ENCODE results near the gene SUPT4H1. TPM values are rescaled to one million over a fixed set of nuclear protein-coding genes. Genes with fewer than 3 reads are reported as not detected.

The SUPT4H1 gene
- total and polyA plus RNA-seq, 2 donors (not counting 1 experiment from before 2014, with no cell fraction given): 30.2 to 60.1 TPM

DNA sequence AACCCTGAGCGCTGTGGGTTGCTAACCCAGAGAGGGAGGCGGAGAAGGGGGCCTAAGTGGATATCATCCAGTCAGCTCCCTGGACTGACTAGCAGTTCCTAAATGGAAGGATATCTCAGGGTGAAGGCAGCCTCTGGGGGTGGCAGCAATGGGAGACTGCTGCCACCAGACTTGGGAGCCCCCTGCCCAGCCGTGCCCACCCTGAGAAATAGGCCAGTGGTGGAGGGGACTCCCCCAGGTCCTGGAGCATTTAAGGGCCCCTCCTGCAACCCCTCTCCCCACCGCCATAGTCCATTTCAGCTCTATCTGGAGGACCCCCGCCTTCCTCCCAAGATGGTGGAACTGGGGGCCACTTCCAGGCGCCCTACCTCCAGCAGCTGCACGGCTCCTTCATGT is 31.8 kb downstream of the SUPT4H1 start:
- WGBS (ENCODE audit: insufficient coverage): over 99% methylated on average over 6 of the region's 7 CpGs
- CTCF ChIA-PET: interaction anchor here (6.9 to 17.9 kb wide), 2 partner anchors 21 to 33 kb away, joined by 111 to 587 read pairs; partner anchors contain the start of gene SUPT4H1
- Histone ChIP-seq H3K9me3 (ENCODE audit: control extremely low read depth in 1 of 3, control insufficient read depth in 2 of 3, insufficient read depth in 1 of 3, low read length in 2 of 3) (no peaks in the 10 kb centered on the region), H2AFZ (ENCODE audit: insufficient read depth, low read depth, low read length, poor library complexity, severe bottlenecking) (no peak overlapping the region), H3K4me3 (ENCODE audit: control extremely low read depth in 1 of 5, extremely low read depth in 1 of 5, insufficient read depth in 1 of 5, low read depth in 2 of 5, low read length in 4 of 5) (no peak overlapping the region), H3K27me3 (replicated peaks in 1 of 4; ENCODE audit: control extremely low read depth in 1 of 4, control insufficient read depth in 3 of 4, insufficient read depth in 4 of 4, low read length in 3 of 4) (no peaks in the 10 kb centered on the region), H3K79me2 (ENCODE audit: control insufficient read depth, insufficient read depth, low read length) (peaks cover 19% of the 10 kb centered on the region), H3K27ac (ENCODE audit: low read length in 2 of 2) (no peak overlapping the region), H3K4me2 (replicated peaks; ENCODE audit: low read depth, low read length, poor library complexity, severe bottlenecking) (no peak overlapping the region), H4K20me1 (ENCODE audit: control insufficient read depth, insufficient read depth, low read length, poor library complexity, severe bottlenecking) (no peaks in the 10 kb centered on the region), H3K9ac (ENCODE audit: low read length) (no peak overlapping the region), H3K36me3 (replicated peaks in 1 of 2; ENCODE audit: control extremely low read depth in 1 of 2, control insufficient read depth in 1 of 2, extremely low read depth in 1 of 2, insufficient read depth in 2 of 2, low read length in 1 of 2) (no peaks in the 10 kb centered on the region), H3K4me1 (ENCODE audit: control insufficient read depth in 2 of 2, insufficient read depth in 2 of 2, low read length in 2 of 2) (peaks cover 23 to 26% of the 10 kb centered on the region in 2 donors)
- Mint-ChIP-seq H3K4me3 (no peak overlapping the region), H3K27ac (no peak overlapping the region), H3K9me3 (ENCODE audit: insufficient read depth) (no peaks in the 10 kb centered on the region), H3K27me3 (no peaks in the 10 kb centered on the region), H3K4me1 (peaks cover 26% of the 10 kb centered on the region)
- no peak for ATAC-seq (ENCODE audit: low read depth)
- TF ChIP-seq EZH2 (IDR thresholded peaks at IDR 0.05; ENCODE audit: borderline replicate concordance, insufficient read depth, low read depth, low read length, poor library complexity, severe bottlenecking): no peak
- no peak for TF ChIP-seq CTCF (IDR thresholded peaks at IDR 0.05)
- POLR2A ChIA-PET: interaction anchor here (0.6 to 19.3 kb wide), 2 partner anchors 22 to 34 kb away, joined by 4 to 663 read pairs; no protein-coding TSS in a partner anchor
- no peak for DNase-seq
- intact Hi-C loops (cut with micrococcal nuclease): no loop called here
